DND-41 (cell line): Measurements from ENCODE around the gene ERMARD.

ENCODE experiments used
- ATAC-seq: fragments of 200-7000 bp; cut with Tn5 transposase; 3 replicates; pipeline ENCODE4 v1.9.1; 2021; ENCODE audit warnings: low read depth; ENCODE audit not compliant: insufficient read depth
- DNase-seq: peaks from one replicate; pipeline ENCODE4 v3.0.0-alpha.2; 2020
- H2AFZ ChIP-seq: 2 replicates; pipeline ENCODE4 v1.6.0; 2012; ENCODE audit warnings: low read depth, low read length
- H3K27ac ChIP-seq: 2 replicates; pipeline ENCODE4 v1.5.1; 2012; ENCODE audit warnings: low read length, inconsistent platforms
- H3K27me3 ChIP-seq: fragments of 200-600 bp; sonication (generic); 2 replicates; pipeline ENCODE4 v1.6.0; 2012; ENCODE audit warnings: low read length, mild to moderate bottlenecking, inconsistent platforms; ENCODE audit not compliant: insufficient read depth, poor library complexity
- H3K36me3 ChIP-seq: 2 replicates; pipeline ENCODE4 v1.5.1; 2012; ENCODE audit warnings: low read length, inconsistent platforms; ENCODE audit not compliant: insufficient read depth
- H3K4me1 ChIP-seq: 2 replicates; pipeline ENCODE4 v1.5.1; 2012; ENCODE audit warnings: mild to moderate bottlenecking, low read length; ENCODE audit not compliant: insufficient read depth
- H3K4me2 ChIP-seq: 2 replicates; pipeline ENCODE4 v1.6.0; 2012; ENCODE audit warnings: mild to moderate bottlenecking, moderate library complexity, low read length, inconsistent platforms; ENCODE audit not compliant: insufficient read depth
- H3K4me3 ChIP-seq, 2 experiments: fragments of 200-600 bp in 1 of 2; shearing (Covaris generic) in 1 of 2; 2 replicates each; pipeline ENCODE4 v1.5.1; 2012 to 2016; ENCODE audit warnings: inconsistent platforms in 2 of 2, low read length in 2 of 2, mild to moderate bottlenecking in 2 of 2, low read depth in 1 of 2, moderate library complexity in 1 of 2
- H3K79me2 ChIP-seq: 2 replicates; pipeline ENCODE4 v1.6.0; 2012; ENCODE audit warnings: low read length, inconsistent platforms; ENCODE audit not compliant: insufficient read depth
- H3K9ac ChIP-seq: 2 replicates; pipeline ENCODE4 v1.6.0; 2012; ENCODE audit warnings: low read depth, mild to moderate bottlenecking, inconsistent platforms, low read length, moderate library complexity
- H3K9me3 ChIP-seq: 2 replicates; pipeline ENCODE4 v1.5.1; 2012; ENCODE audit warnings: low read length, moderate library complexity, mild to moderate bottlenecking, inconsistent platforms; ENCODE audit not compliant: insufficient read depth, severe bottlenecking
- H4K20me1 ChIP-seq: 2 replicates; pipeline ENCODE4 v1.6.0; 2012; ENCODE audit warnings: low read length; ENCODE audit not compliant: insufficient read depth
- CTCF ChIP-seq: IDR thresholded peaks from 2 replicates; pipeline ENCODE4 v1.5.1; 2012; ENCODE audit warnings: borderline replicate concordance, low read length, moderate library complexity, mild to moderate bottlenecking; ENCODE audit not compliant: poor library complexity, severe bottlenecking; ENCODE audit errors: extremely low read depth
- EZH2 ChIP-seq: IDR thresholded peaks from 3 replicates; pipeline ENCODE4 v1.6.1; 2012; ENCODE audit warnings: borderline replicate concordance, low read depth, mild to moderate bottlenecking, moderate library complexity, low read length, inconsistent platforms; ENCODE audit not compliant: severe bottlenecking

Gene ERMARD

GRCh38 chr6:169738976-169739529, 12.4 kb upstream of the ERMARD start:
- H3K27me3 ChIP-seq, result peaks cover 3% of the 10 kb centered on the region
- no peak overlapping the region for H3K27ac ChIP-seq
- H3K4me3 ChIP-seq, result no peak overlapping the region
- no peak overlapping the region for H2AFZ ChIP-seq
- no peak overlapping the region for H3K4me2 ChIP-seq
- H3K79me2 ChIP-seq, result no peaks in the 10 kb centered on the region
- H3K4me1 ChIP-seq, result no peaks in the 10 kb centered on the region
- no peaks in the 10 kb centered on the region for H4K20me1 ChIP-seq
- ATAC-seq (no peak), DNase-seq (no peak)
- no peaks in the 10 kb centered on the region for H3K9me3 ChIP-seq
- H3K36me3 ChIP-seq, result no peaks in the 10 kb centered on the region
- no peak overlapping the region for H3K9ac ChIP-seq
- TF ChIP-seq EZH2, result no peak
- no peak for TF ChIP-seq CTCF

GRCh38 chr6:169741344-169741743, 10.1 kb upstream of the ERMARD start:
- Histone ChIP-seq H3K27ac (no peak overlapping the region), H3K9me3 (no peaks in the 10 kb centered on the region), H3K36me3 (no peaks in the 10 kb centered on the region), H4K20me1 (no peaks in the 10 kb centered on the region), H3K9ac (no peak overlapping the region), H3K79me2 (no peaks in the 10 kb centered on the region), H3K4me2 (no peak overlapping the region), H3K27me3 (no peaks in the 10 kb centered on the region), H3K4me1 (no peaks in the 10 kb centered on the region), H3K4me3 (no peak overlapping the region), H2AFZ (no peak overlapping the region)
- no peak for DNase-seq
- TF ChIP-seq CTCF (no peak), EZH2 (no peak)
- ATAC-seq, result no peak

- H2AFZ ChIP-seq, result no peak overlapping the region
- no peak overlapping the region for H3K9ac ChIP-seq
- H4K20me1 ChIP-seq, result no peaks in the 10 kb centered on the region
- no peaks in the 10 kb centered on the region for H3K9me3 ChIP-seq
- TF ChIP-seq EZH2 (no peak), CTCF (no peak)
- H3K4me3 ChIP-seq, result no peak overlapping the region
- H3K4me1 ChIP-seq, result peaks cover 8% of the 10 kb centered on the region
- peaks cover 5% of the 10 kb centered on the region for H3K36me3 ChIP-seq
- ATAC-seq, result no peak
- no peak for DNase-seq
- H3K79me2 ChIP-seq, result peaks cover 5% of the 10 kb centered on the region
- no peak overlapping the region for H3K27ac ChIP-seq
- H3K4me2 ChIP-seq, result no peak overlapping the region
- no peaks in the 10 kb centered on the region for H3K27me3 ChIP-seq
These were observed 6.0 kb upstream of the ERMARD start for GRCh38 chr6:169745405-169745804.

- H3K27ac ChIP-seq, result no peak overlapping the region
- TF ChIP-seq EZH2 (no peak), CTCF (no peak)
- no peaks in the 10 kb centered on the region for H4K20me1 ChIP-seq
- no peaks in the 10 kb centered on the region for H3K9me3 ChIP-seq
- H3K4me3 ChIP-seq, result no peak overlapping the region
- peaks cover 16% of the 10 kb centered on the region for H3K79me2 ChIP-seq
- H3K27me3 ChIP-seq, result no peaks in the 10 kb centered on the region
- DNase-seq, result no peak
- H3K36me3 ChIP-seq, result peaks cover 5% of the 10 kb centered on the region
- ATAC-seq, result no peak
- H3K4me2 ChIP-seq, result no peak overlapping the region
- no peak overlapping the region for H3K9ac ChIP-seq
- H2AFZ ChIP-seq, result no peak overlapping the region
- peaks cover 11% of the 10 kb centered on the region for H3K4me1 ChIP-seq
These were observed 4.9 kb upstream of the ERMARD start for GRCh38 chr6:169746556-169746955.
